GM18505 (cell line): ENCODE measurements around the gene FGFR4.

ENCODE experiments used
- ATAC-seq: cut with Tn5 transposase; IDR thresholded peaks from one replicate; pipeline ENCODE4 v1.9.1; 2021; ENCODE audit not compliant: unreplicated experiment
- POLR2A ChIP-seq: IDR thresholded peaks from 4 replicates; pipeline ENCODE4 v1.6.1; 2011; ENCODE audit warnings: borderline replicate concordance; ENCODE audit not compliant: insufficient read depth, insufficient read length; ENCODE audit errors: extremely low read depth

FGFR4 gene

DNA sequence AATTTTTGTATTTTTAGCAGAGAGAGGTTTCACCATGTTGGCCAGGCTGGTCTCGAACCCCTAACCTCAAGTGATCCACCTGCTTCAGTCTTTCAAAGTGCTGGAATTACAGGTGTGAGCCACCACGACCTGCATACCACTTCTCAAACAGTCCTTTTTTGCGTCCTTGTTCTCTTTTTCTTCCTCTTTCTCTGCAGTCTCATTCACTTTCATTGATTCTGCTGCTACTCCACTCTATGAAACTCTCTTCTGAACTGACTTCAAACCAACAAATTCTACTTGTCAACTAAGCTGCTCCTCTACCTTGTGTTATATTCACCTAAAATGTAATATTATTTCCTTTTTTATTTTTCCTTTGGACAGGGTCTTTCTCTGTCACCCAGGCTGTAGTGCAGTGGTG lies 54.8 kb downstream of the FGFR4 start:
- ATAC-seq: no peak
- no peak for TF ChIP-seq POLR2A

DNA sequence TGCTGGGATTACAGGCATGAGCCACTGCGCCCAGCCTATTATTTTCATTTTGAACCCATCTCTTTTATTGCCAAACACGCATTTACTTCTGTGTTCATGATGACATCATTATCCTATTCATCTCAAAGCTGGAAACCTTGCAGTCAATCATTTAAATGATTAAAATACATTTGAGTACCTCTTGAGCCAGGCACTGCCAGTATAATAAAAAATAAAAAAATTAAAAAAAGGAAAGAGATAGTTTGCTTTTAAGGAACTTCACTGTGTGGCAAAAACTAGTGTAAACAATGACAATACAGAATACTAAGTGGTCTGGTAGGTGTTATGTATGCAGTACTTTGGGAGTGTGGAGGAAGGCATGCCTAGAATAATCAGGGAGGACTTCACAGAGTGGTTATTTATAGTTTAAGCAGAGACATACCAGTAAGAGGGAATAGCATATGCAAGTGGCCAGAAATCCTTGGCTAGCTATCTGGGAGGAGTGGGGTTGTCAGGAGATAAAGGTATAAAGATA lies 55.4 kb downstream of the FGFR4 start:
- ATAC-seq: no peak

DNA sequence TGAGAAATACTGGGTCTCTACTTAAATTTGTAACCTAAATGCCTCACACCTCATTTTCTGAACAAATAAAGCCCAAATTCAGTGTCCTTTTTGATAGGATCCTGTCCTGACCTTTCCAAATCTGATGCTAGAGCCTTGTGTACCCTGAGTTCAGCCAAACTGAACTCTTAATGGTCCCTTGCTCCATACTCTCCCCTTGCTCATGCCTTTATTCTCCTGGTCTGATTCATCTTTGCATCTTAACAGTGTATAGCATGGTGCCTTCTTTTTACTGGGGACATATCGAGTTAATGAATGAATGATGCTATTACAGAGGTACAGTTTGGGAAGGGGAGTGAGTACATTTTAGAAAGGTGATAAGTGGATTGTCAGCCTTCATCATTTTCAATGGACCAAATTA lies 56.1 kb downstream of the FGFR4 start:
- no peak for ATAC-seq
- no peak for TF ChIP-seq POLR2A

More for the DNA sequence above, 55.4 kb downstream of the FGFR4 start:
- TF ChIP-seq POLR2A: no peak

DNA sequence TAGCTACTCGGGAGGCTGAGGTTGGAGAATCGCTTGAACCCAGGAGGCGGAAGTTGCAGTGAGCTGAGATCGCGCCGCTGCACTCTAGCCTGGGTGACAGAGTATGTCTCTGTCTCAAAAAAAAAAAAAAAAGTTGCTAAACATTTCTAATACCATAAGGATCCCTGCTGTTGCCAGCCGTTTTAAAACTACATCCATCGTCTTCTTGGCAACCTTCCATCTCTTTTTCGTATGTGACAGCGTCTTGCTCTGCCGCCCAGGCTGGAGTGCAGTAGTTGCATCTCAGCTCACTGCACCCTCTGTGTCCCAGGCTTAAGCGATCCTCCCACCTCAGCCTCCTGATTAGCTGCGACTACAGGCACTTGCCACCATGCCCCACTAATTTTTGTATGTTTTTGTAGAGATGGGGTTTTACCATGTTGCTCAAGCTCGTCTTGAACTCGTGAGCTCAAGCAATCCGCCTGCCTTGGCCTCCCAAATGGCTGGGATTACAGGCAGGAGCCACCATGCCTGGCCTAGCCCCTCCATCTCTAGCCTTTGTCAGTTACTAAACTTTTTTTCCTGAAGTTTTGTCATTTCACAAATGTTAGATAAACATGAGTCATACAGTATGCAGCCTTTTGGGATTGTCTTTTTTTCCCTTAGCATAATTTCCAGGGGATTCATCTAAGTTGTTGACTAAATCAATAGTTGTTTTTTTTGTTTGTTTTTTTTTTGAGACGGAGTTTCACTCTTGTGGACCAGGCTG lies 60.4 kb downstream of the FGFR4 start:
- no peak for ATAC-seq
- TF ChIP-seq POLR2A: no peak
